ENCODE data around the gene PRDM8. TPM values are rescaled to one million over a fixed set of nuclear protein-coding genes. Genes with fewer than 3 reads are reported as not detected.

Gene PRDM8
- total RNA-seq, 1 experiment from 2014 or later = 1.2 TPM

- in situ Hi-C loops (cut with HindIII; ENCODE audit: low pct_unique_long_range_greater_than_20kb, low sequenced_read_pairs) = no loop called here
- no peak for DNase-seq (ENCODE audit: low read depth)
Observed at GRCh38 chr4:80196259-80196921, 913 bp upstream of the PRDM8 start.

DNA sequence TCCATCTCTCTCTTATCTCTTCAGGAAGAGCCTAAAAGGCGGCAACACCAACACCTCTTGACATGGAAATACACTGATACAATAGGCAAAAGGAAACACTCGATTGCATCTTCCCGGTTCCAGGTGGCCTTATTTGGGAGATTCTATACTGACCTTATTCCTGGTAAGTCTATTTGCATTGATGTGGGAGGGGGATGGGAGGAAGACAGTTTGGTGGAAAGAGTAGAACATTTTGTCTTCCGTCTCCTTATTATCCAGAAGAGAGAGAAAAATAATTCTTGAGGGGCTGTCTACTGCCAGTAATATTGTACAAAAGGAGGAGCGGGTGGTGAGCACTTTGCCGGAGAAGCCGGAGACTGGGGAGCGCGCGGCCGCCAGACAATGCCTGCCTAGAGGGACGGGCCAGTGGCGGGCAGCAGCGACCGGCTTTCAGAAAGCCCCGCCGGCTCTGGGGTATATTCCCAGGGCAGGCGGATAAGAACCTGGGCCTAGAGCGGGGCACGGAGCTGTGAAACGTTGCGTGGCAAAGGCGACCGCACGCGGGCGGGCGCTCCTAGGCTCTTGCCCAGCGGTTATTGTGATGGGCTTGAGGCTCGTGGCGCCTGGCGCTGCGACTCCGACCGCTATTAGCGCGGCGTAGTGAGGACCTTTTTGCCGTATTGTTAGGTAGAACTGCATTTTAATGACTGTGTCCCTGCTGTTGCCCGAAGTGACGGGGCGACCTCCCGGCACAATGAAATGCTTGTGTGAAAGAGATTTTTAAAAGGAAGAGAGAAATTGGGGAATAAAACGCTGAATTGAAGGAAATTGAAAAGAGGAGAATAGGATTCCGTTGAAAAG is 518 bp downstream of the PRDM8 start:
- DNase-seq (ENCODE audit: low read depth) = no peak
- in situ Hi-C loops (cut with HindIII; ENCODE audit: low pct_unique_long_range_greater_than_20kb, low sequenced_read_pairs) = no loop called here

- in situ Hi-C loops (cut with HindIII; ENCODE audit: low pct_unique_long_range_greater_than_20kb, low sequenced_read_pairs) = no loop called here
- no peak for DNase-seq (ENCODE audit: low read depth)
Observed at GRCh38 chr4:80198441-80198837, 1.1 kb downstream of the PRDM8 start.

- in situ Hi-C loops (cut with HindIII; ENCODE audit: low pct_unique_long_range_greater_than_20kb, low sequenced_read_pairs) = no loop called here
- no peak for DNase-seq (ENCODE audit: low read depth)
Observed at GRCh38 chr4:80199004-80199560, 1.8 kb downstream of the PRDM8 start.

GRCh38 chr4:80199947-80200346 is 2.6 kb downstream of the PRDM8 start:
- in situ Hi-C loops (cut with HindIII; ENCODE audit: low pct_unique_long_range_greater_than_20kb, low sequenced_read_pairs) = no loop called here
- DNase-seq (ENCODE audit: low read depth) = no peak

DNA sequence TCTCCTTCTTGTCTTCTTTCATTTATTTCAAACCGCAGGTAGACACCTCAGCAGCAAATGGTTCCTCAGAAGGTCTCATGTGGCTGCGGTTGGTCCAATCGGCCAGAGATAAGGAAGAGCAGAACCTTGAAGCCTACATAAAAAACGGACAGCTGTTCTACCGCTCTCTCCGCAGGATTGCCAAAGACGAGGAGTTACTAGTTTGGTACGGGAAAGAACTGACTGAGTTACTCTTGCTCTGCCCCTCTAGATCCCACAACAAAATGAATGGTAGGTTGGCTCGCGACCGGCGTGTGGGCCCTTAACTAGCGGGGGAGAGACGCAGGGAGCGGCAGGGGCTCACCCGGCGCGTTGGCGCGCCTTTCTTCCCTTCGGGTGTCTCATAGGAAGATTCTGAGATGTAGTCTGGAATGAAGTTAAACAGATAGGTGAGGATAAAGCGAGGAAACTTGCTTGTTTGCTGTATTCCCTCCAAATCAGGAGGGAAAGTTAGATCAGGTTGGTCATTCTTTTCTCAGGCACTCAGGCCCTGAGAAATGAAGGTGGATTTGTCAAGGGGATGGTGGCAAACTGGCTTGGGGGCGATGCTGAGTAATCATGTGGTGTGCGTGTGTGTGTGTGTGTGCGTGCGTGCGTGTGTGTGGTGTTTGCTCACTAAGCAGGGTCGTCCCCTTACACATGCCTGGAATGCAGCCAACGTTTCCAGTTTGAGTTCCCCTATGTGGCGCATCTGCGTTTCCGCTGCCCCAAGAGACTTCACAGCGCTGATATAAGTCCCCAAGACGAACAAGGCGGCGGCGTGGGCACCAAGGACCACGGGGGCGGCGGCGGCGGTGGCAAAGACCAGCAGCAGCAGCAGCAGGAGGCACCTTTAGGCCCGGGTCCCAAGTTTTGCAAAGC is 4.2 kb downstream of the PRDM8 start:
- in situ Hi-C loops (cut with HindIII; ENCODE audit: low pct_unique_long_range_greater_than_20kb, low sequenced_read_pairs) = no loop called here
- no peak for DNase-seq (ENCODE audit: low read depth)

DNA sequence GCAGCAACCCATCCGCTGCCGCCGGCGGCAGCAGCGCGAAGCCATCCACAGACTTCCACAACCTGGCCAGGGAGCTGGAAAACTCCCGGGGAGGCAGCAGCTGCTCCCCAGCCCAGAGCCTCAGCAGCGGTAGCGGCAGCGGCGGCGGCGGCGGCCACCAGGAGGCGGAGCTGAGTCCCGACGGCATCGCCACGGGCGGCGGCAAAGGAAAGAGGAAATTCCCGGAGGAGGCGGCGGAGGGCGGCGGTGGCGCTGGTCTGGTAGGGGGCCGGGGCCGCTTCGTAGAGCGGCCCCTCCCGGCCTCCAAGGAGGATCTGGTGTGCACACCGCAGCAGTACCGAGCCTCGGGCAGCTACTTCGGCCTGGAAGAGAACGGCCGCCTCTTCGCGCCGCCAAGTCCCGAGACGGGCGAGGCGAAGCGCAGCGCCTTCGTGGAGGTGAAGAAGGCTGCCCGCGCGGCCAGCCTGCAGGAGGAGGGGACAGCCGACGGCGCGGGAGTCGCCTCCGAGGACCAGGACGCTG is 4.9 kb downstream of the PRDM8 start:
- DNase-seq (ENCODE audit: low read depth) = peak; percentile 87
- in situ Hi-C loops (cut with HindIII; ENCODE audit: low pct_unique_long_range_greater_than_20kb, low sequenced_read_pairs) = no loop called here

DNA sequence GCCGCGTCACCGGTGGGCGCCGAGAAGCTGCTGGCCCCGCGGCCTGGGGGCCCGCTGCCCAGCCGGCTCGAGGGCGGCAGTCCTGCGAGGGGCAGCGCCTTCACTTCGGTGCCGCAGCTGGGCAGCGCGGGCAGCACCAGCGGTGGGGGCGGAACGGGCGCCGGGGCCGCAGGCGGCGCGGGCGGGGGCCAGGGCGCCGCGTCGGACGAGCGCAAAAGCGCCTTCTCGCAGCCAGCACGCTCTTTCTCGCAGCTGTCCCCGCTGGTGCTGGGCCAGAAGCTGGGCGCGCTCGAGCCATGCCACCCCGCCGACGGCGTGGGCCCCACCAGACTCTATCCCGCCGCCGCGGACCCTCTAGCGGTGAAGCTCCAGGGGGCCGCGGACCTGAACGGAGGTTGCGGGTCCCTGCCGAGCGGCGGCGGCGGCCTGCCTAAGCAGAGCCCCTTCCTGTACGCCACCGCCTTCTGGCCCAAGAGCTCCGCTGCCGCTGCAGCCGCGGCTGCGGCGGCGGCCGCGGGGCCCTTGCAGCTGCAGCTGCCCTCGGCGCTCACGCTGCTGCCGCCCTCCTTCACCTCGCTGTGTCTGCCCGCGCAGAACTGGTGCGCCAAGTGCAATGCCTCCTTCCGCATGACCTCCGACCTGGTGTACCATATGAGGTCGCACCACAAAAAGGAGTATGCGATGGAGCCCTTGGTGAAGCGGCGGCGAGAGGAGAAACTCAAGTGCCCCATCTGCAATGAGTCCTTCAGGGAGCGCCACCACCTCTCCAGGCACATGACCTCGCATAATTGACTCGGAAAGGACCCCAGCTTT is 5.6 kb downstream of the PRDM8 start:
- peak; percentile 61 for DNase-seq (ENCODE audit: low read depth)
- in situ Hi-C loops (cut with HindIII; ENCODE audit: low pct_unique_long_range_greater_than_20kb, low sequenced_read_pairs) = no loop called here

GRCh38 chr4:80204433-80205011 is 7.2 kb downstream of the PRDM8 start:
- in situ Hi-C loops (cut with HindIII; ENCODE audit: low pct_unique_long_range_greater_than_20kb, low sequenced_read_pairs) = no loop called here
- DNase-seq (ENCODE audit: low read depth) = no peak

- in situ Hi-C loops (cut with HindIII; ENCODE audit: low pct_unique_long_range_greater_than_20kb, low sequenced_read_pairs) = no loop called here
Observed at GRCh38 chr4:80206111-80206510, 8.8 kb downstream of the PRDM8 start.

GRCh38 chr4:80206521-80207171 is 9.3 kb downstream of the PRDM8 start:
- no peak for DNase-seq (ENCODE audit: low read depth)
- in situ Hi-C loops (cut with HindIII; ENCODE audit: low pct_unique_long_range_greater_than_20kb, low sequenced_read_pairs) = no loop called here

More at GRCh38 chr4:80206111-80206510, 8.8 kb downstream of the PRDM8 start:
- no peak for DNase-seq (ENCODE audit: low read depth)

DNA sequence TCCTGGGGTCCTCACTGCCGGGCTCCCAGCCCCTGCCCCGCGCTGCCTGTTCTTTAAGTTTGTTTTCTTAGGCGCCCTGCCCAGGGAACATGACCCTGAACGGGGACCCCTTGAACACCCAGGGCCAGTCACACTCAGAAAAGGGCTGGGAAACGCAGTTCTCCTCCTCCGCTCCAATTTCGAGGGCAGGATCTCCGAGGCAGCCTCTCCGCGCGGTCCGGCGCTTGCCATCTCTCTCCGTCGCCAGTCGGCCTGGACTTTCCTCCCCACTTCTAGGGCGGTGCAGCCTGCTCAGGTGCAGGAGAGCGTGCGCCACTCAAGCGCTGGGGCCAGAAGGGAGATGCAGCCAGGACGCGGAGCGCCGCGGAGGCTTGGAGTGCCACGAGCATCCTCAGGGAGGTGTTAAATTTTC is 9.9 kb downstream of the PRDM8 start:
- in situ Hi-C loops (cut with HindIII; ENCODE audit: low pct_unique_long_range_greater_than_20kb, low sequenced_read_pairs) = no loop called here
- no peak for DNase-seq (ENCODE audit: low read depth)

- DNase-seq (ENCODE audit: low read depth) = no peak
- in situ Hi-C loops (cut with HindIII; ENCODE audit: low pct_unique_long_range_greater_than_20kb, low sequenced_read_pairs) = no loop called here
Observed at GRCh38 chr4:80207664-80208063, 10.4 kb downstream of the PRDM8 start.

DNA sequence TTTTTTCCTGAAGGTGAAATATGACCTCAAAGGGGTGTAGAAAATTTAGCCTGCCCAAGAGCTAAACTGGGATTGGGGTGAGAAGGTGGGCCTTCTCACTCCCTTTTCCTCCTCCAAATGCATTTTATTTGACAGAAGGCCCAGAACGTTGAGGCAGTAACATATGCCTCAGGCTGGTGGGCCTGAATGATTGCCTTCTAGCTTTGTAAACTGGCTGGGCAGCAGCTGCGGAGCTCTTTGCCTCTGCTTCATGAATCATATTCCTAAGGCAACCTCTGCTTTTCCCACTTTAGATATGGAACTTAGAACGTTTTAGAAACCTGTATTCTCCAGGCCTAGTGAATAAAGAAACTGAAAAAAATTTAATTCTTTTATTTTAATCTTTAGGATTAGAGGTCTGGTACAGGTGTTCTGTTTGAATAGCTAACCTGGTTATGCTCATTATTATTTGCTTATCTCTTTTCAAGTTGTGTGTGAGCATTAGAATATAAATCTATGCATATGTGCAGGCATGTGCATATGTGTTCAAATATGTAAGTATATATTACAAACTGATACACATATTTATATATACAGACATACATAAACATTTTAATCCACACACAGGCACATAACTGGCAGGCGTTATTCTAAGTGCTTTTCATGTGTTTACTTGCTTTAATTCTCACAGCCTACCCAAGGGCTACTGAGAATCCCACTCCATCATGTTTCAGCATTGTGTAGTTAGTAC is 11.5 kb downstream of the PRDM8 start:
- in situ Hi-C loops (cut with HindIII; ENCODE audit: low pct_unique_long_range_greater_than_20kb, low sequenced_read_pairs) = no loop called here
- DNase-seq (ENCODE audit: low read depth) = no peak

- DNase-seq (ENCODE audit: low read depth) = no peak
- in situ Hi-C loops (cut with HindIII; ENCODE audit: low pct_unique_long_range_greater_than_20kb, low sequenced_read_pairs) = no loop called here
Observed at GRCh38 chr4:80209340-80209701, 12.0 kb downstream of the PRDM8 start.

DNA sequence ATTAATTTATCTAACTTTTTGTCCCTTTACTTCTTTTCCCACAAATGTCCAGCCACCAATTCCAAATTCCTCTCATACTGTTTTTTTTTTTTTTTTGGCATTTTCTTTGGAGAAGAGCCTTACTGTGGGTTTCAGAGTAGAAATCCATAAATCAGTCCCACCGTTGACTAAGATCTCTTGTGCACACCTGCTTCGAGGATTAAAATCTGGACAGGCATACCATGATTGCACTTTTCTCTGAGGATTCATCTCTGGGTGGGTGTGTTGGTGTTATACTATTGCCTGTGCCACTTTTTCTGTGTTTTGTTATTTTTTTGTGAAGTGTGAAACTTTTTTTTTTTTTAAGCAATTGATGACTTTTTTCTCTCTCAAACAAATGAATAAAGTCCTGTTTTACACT is 13.2 kb downstream of the PRDM8 start:
- in situ Hi-C loops (cut with HindIII; ENCODE audit: low pct_unique_long_range_greater_than_20kb, low sequenced_read_pairs) = no loop called here
- DNase-seq (ENCODE audit: low read depth) = no peak
